OCI-LY1 (cell line): Measurements from ENCODE around the gene RAB11B.

Source experiments
- H2AFZ ChIP-seq: fragments of 200-600 bp; sonication (generic), shearing (Covaris generic); 2 replicates; pipeline ENCODE4 v1.6.0; 2014; ENCODE audit warnings: antibody characterized with exemption, mild to moderate bottlenecking, low read length
- H3F3A ChIP-seq: fragments of 200-600 bp; sonication (generic), shearing (Covaris generic); 2 replicates; pipeline ENCODE4 v1.6.0; 2014; ENCODE audit warnings: mild to moderate bottlenecking, antibody characterized with exemption, low read length, moderate library complexity; ENCODE audit not compliant: insufficient read depth
- H3K27ac ChIP-seq: fragments of 200-600 bp; sonication (generic); 2 replicates; pipeline ENCODE4 v1.5.1; 2014; ENCODE audit warnings: low read length, mixed run types, mild to moderate bottlenecking, low read depth; ENCODE audit not compliant: poor library complexity, severe bottlenecking
- H3K27me3 ChIP-seq: fragments of 200-600 bp; sonication (generic); 2 replicates; pipeline ENCODE4 v1.6.0; 2014; ENCODE audit warnings: antibody characterized with exemption, mild to moderate bottlenecking, low read length, moderate library complexity; ENCODE audit not compliant: insufficient read depth
- H3K36me3 ChIP-seq: fragments of 200-600 bp; sonication (generic); 2 replicates; pipeline ENCODE4 v1.6.1; 2014; ENCODE audit warnings: mild to moderate bottlenecking, antibody characterized with exemption, low read length, moderate library complexity, mixed read lengths; ENCODE audit not compliant: insufficient read depth
- H3K4me1 ChIP-seq: fragments of 200-600 bp; sonication (generic); 2 replicates; pipeline ENCODE4 v1.5.1; 2014; ENCODE audit warnings: mild to moderate bottlenecking, low read length, moderate library complexity; ENCODE audit not compliant: insufficient read depth, severe bottlenecking
- H3K4me2 ChIP-seq: fragments of 200-600 bp; sonication (generic), shearing (Covaris generic); 2 replicates; pipeline ENCODE4 v1.6.1; 2014; ENCODE audit warnings: low read length
- H3K4me3 ChIP-seq: fragments of 200-600 bp; sonication (generic); 2 replicates; pipeline ENCODE4 v1.5.1; 2014; ENCODE audit warnings: low read length, low read depth, mild to moderate bottlenecking, mixed read lengths; ENCODE audit not compliant: poor library complexity, severe bottlenecking
- H3K79me2 ChIP-seq: fragments of 200-600 bp; shearing (Covaris generic); 2 replicates; pipeline ENCODE4 v1.6.1; 2016; ENCODE audit warnings: mixed run types, low read length, mixed read lengths; ENCODE audit not compliant: insufficient read depth
- H3K9ac ChIP-seq: fragments of 200-600 bp; sonication (generic), shearing (Covaris generic); 2 replicates; pipeline ENCODE4 v1.6.1; 2014; ENCODE audit warnings: mild to moderate bottlenecking, low read length, mixed read lengths
- H3K9me2 ChIP-seq: fragments of 200-600 bp; sonication (generic), shearing (Covaris generic); 2 replicates; pipeline ENCODE4 v1.6.1; 2014; ENCODE audit warnings: low read depth, mild to moderate bottlenecking, low read length, mixed read lengths
- H3K9me3 ChIP-seq: fragments of 200-600 bp; shearing (Covaris generic); 2 replicates; pipeline ENCODE4 v1.6.1; 2014; ENCODE audit warnings: low read length, mixed read lengths
- H4K20me1 ChIP-seq: fragments of 200-600 bp; sonication (generic), shearing (Covaris generic); 2 replicates; pipeline ENCODE4 v1.6.0; 2016; ENCODE audit warnings: mild to moderate bottlenecking, low read length; ENCODE audit not compliant: insufficient read depth
- EZH2 ChIP-seq: fragments of 200-600 bp; sonication (generic), shearing (Covaris generic); IDR thresholded peaks from 2 replicates; pipeline ENCODE4 v1.8.0; 2017; ENCODE audit warnings: borderline replicate concordance, mixed run types, mild to moderate bottlenecking, antibody characterized with exemption, low read length, moderate library complexity, mixed read lengths
- TF ChIP-seq, protein P1 (sequence below): fragments of 200-600 bp; sonication (generic), shearing (Covaris generic); IDR thresholded peaks from 2 replicates; pipeline ENCODE4 v1.5.1; 2017; ENCODE audit warnings: mild to moderate bottlenecking, antibody characterized with exemption, low read length, moderate library complexity, mixed read lengths

RAB11B gene

GRCh38 chr19:8361921-8362793 lies 28.0 kb upstream of the RAB11B start:
- H3K36me3 ChIP-seq = no peaks in the 10 kb centered on the region
- TF ChIP-seq, protein P1, sequence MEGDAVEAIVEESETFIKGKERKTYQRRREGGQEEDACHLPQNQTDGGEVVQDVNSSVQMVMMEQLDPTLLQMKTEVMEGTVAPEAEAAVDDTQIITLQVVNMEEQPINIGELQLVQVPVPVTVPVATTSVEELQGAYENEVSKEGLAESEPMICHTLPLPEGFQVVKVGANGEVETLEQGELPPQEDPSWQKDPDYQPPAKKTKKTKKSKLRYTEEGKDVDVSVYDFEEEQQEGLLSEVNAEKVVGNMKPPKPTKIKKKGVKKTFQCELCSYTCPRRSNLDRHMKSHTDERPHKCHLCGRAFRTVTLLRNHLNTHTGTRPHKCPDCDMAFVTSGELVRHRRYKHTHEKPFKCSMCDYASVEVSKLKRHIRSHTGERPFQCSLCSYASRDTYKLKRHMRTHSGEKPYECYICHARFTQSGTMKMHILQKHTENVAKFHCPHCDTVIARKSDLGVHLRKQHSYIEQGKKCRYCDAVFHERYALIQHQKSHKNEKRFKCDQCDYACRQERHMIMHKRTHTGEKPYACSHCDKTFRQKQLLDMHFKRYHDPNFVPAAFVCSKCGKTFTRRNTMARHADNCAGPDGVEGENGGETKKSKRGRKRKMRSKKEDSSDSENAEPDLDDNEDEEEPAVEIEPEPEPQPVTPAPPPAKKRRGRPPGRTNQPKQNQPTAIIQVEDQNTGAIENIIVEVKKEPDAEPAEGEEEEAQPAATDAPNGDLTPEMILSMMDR = no peak
- TF ChIP-seq EZH2 = no peak
- H4K20me1 ChIP-seq = no peaks in the 10 kb centered on the region
- no peaks in the 10 kb centered on the region for H3F3A ChIP-seq
- no peak overlapping the region for H3K4me3 ChIP-seq
- H3K27me3 ChIP-seq = no peaks in the 10 kb centered on the region
- H3K27ac ChIP-seq = no peak overlapping the region
- H3K79me2 ChIP-seq = no peaks in the 10 kb centered on the region
- no peak overlapping the region for H3K4me2 ChIP-seq
- no peaks in the 10 kb centered on the region for H3K9me3 ChIP-seq
- no peaks in the 10 kb centered on the region for H3K4me1 ChIP-seq
- H2AFZ ChIP-seq = no peak overlapping the region
- no peak overlapping the region for H3K9ac ChIP-seq
- no peaks in the 10 kb centered on the region for H3K9me2 ChIP-seq

- H3K9me3 ChIP-seq = no peaks in the 10 kb centered on the region
- TF ChIP-seq, protein P1 = no peak
- TF ChIP-seq EZH2 = no peak
- H3K9me2 ChIP-seq = no peaks in the 10 kb centered on the region
- no peak within 1 kb of the TSS for H3K27ac ChIP-seq
- no peak within 1 kb of the TSS for H3K4me3 ChIP-seq
- H3F3A ChIP-seq = no peaks in the 10 kb centered on the region
- H3K36me3 ChIP-seq = no peaks in the 10 kb centered on the region
- H3K9ac ChIP-seq = no peak within 1 kb of the TSS
- H4K20me1 ChIP-seq = no peaks in the 10 kb centered on the region
- no peaks in the 10 kb centered on the region for H3K4me1 ChIP-seq
- H3K27me3 ChIP-seq = no peaks in the 10 kb centered on the region
- no peak within 1 kb of the TSS for H3K4me2 ChIP-seq
- H2AFZ ChIP-seq = no peak within 1 kb of the TSS
- no peaks in the 10 kb centered on the region for H3K79me2 ChIP-seq
Measured at GRCh38 chr19:8363803-8364771, 26.1 kb upstream of the RAB11B start, which contains the start of gene ANGPTL4. Gene ANGPTL4, plus strand, starts transcription at chr19:8364155. Its CDS starts 167 bp downstream, at chr19:8364322.

- Histone ChIP-seq H3K9me2 (no peaks in the 10 kb centered on the region), H4K20me1 (no peaks in the 10 kb centered on the region), H3K4me2 (no peak overlapping the region), H2AFZ (no peak overlapping the region), H3K27ac (no peak overlapping the region), H3K4me1 (no peaks in the 10 kb centered on the region), H3K9ac (no peak overlapping the region), H3K4me3 (no peak overlapping the region), H3K36me3 (no peaks in the 10 kb centered on the region), H3F3A (no peaks in the 10 kb centered on the region), H3K9me3 (no peaks in the 10 kb centered on the region), H3K79me2 (no peaks in the 10 kb centered on the region), H3K27me3 (no peaks in the 10 kb centered on the region)
- TF ChIP-seq EZH2 = no peak
- TF ChIP-seq, protein P1 = no peak
Measured at GRCh38 chr19:8366121-8366581, 24.0 kb upstream of the RAB11B start.
